Measurements from ENCODE around the gene ZNF19.

Gene ZNF19

DNA sequence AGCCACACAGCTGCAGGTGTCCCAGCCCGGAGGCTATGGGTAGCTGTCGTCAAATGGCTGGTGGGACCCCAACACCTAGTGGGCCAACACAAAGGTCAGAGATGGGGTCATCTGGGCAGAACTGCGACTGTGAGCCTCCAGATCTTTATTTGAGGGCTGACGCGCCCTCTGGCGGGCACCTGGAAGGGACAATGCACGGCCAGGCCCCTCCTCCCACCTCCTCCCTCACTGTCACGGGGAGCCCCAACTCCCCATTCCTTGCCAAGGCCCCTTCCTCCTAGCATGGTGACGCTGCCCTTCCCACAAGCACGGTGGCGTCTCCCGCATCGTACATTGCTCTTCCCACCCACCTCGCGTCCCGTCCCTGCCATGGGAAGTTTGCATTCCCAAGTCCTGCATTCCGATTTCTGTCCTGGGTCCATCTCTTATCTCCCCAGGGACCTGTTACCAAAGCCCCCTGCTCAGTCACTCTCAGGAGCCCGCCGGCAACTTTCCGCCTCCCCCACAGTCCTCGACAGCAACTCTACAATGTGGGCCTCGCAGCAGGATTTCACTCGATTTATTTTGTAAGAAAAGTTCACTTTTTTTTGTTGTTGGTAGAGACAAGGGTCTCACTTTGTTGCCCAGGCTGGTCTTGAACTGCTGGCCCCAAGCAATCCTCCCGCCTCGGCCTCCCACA is 48.3 kb downstream of the ZNF19 start:
- H3K4me3 Mint-ChIP-seq, result no peak overlapping the region
- H3K27ac Mint-ChIP-seq, result no peak overlapping the region
- H3K27me3 Mint-ChIP-seq, result peaks cover 21% of the 10 kb centered on the region
- no peaks in the 10 kb centered on the region for H3K4me1 Mint-ChIP-seq (ENCODE audit: low read depth)
- peaks cover 5% of the 10 kb centered on the region for H3K36me3 Mint-ChIP-seq
- H3K9me3 Mint-ChIP-seq (ENCODE audit: low read depth), result peaks cover 11% of the 10 kb centered on the region

DNA sequence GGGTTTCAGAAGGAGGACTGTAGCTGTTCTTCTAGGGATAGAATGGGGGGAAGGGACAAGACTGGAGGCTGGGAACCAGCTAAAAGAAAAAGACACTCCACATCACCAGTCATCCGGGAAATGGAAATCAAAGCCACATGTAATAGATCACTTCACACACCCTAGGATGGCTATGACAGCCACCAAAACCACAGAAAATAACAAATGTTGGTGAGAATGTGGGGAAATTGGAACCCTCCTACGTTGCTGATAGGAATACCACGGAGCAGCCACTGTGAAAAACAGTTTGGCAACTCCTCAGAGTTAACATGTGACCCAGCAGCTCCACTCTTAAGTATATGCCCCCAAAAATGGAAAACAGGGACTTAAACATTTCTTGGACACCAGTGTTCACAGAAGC is 49.6 kb downstream of the ZNF19 start:
- H3K36me3 Mint-ChIP-seq, result peaks cover 4% of the 10 kb centered on the region
- peaks cover 7% of the 10 kb centered on the region for H3K9me3 Mint-ChIP-seq (ENCODE audit: low read depth)
- no peaks in the 10 kb centered on the region for H3K4me1 Mint-ChIP-seq (ENCODE audit: low read depth)
- no peak overlapping the region for H3K27ac Mint-ChIP-seq
- H3K4me3 Mint-ChIP-seq, result no peak overlapping the region
- peaks cover 21% of the 10 kb centered on the region for H3K27me3 Mint-ChIP-seq

DNA sequence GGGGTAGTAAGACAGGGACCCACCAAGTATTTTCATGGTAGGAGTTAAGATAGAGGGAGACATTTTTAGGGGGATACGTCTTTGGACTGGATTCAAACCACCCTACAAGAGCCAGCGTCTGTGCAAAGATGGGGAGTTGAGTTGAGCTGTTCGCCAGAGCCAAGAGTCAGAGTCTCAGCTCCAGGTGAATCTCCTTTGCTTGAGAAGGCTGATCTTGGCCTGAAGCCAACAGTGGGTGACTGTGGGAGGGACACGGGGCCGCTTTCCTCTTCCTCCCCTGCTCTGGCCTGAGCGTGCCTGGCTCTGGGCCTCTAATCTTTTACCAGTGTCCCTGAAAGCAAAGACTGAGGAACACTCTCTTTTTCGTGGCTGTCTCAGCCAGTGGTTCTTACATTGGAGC is 52.7 kb downstream of the ZNF19 start:
- Mint-ChIP-seq H3K9me3 (ENCODE audit: low read depth) (no peaks in the 10 kb centered on the region), H3K4me3 (no peak overlapping the region), H3K27me3 (peaks cover 23% of the 10 kb centered on the region), H3K36me3 (no peaks in the 10 kb centered on the region), H3K4me1 (ENCODE audit: low read depth) (no peaks in the 10 kb centered on the region), H3K27ac (no peak overlapping the region)

DNA sequence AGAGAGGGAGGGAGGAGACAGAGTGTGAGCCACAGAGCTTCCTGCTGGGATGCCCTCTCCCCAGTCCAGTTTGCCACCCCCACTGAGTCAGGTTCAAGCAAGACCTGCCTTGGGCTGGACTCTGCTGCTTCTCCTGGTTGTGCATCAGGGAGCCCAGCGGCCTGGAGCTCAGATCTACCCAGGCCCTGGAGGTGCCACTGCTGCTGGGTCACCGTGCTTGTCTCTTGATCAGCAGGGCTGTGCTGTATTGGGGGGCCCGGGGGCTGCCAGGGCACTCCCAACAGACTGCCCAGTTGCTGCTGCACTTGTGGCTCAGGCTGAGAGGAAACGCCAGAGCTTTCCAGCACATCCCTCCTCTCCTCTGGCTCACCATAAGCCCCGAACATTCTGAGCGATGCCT is 56.2 kb downstream of the ZNF19 start:
- Mint-ChIP-seq H3K4me1 (ENCODE audit: low read depth) (no peaks in the 10 kb centered on the region), H3K4me3 (no peak overlapping the region), H3K27me3 (peaks cover 19% of the 10 kb centered on the region)

DNA sequence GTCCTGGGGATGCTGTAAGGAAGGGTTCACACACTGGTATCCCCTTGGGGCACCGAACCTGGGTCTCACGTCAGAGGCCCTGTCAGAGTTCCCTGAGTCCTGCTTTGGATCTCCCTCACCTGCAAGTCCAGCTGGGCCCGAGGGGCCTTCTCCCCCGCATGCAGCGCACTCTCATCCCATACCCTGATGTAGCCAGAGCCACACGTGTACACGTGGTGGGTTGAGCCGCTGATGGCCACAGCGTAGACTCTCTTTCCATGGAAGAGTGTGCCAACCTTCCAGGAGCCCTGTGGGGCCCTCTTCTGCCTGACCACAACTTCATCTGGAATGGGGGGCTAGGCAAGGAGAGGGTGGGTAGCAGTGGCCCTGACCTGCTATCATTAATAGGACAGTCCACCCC is 57.1 kb downstream of the ZNF19 start:
- H3K4me3 Mint-ChIP-seq, result no peak overlapping the region
- no peak overlapping the region for H3K27ac Mint-ChIP-seq
- H3K4me1 Mint-ChIP-seq (ENCODE audit: low read depth), result peaks cover 2% of the 10 kb centered on the region
- H3K9me3 Mint-ChIP-seq (ENCODE audit: low read depth), result no peaks in the 10 kb centered on the region
- H3K27me3 Mint-ChIP-seq, result peaks cover 13% of the 10 kb centered on the region
- no peaks in the 10 kb centered on the region for H3K36me3 Mint-ChIP-seq

More for the DNA sequence above, 56.2 kb downstream of the ZNF19 start:
- H3K36me3 Mint-ChIP-seq, result no peaks in the 10 kb centered on the region
- no peaks in the 10 kb centered on the region for H3K9me3 Mint-ChIP-seq (ENCODE audit: low read depth)
- no peak overlapping the region for H3K27ac Mint-ChIP-seq

DNA sequence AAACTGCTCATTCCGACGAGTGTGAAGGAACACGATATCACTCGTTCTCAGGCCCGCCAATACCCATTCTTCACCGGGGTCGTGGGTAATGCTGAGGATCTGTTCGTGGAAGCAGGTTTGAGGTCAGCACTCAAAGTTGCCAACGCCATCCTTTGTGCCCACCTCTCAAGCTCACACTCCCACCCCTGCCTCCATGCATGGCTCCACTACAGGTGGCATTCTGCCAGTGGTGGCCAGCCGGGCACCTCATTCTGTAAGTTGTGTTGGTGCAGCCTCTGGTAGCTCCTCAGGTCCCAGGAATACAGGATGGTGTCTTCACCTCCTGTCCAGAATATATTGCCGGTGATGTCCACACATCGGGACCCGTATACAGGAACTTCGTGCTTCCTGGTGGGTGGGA is 57.9 kb downstream of the ZNF19 start:
- Mint-ChIP-seq H3K4me3 (no peak overlapping the region), H3K27ac (no peak overlapping the region), H3K36me3 (no peaks in the 10 kb centered on the region), H3K9me3 (ENCODE audit: low read depth) (no peaks in the 10 kb centered on the region), H3K4me1 (ENCODE audit: low read depth) (peaks cover 5% of the 10 kb centered on the region), H3K27me3 (peaks cover 17% of the 10 kb centered on the region)

DNA sequence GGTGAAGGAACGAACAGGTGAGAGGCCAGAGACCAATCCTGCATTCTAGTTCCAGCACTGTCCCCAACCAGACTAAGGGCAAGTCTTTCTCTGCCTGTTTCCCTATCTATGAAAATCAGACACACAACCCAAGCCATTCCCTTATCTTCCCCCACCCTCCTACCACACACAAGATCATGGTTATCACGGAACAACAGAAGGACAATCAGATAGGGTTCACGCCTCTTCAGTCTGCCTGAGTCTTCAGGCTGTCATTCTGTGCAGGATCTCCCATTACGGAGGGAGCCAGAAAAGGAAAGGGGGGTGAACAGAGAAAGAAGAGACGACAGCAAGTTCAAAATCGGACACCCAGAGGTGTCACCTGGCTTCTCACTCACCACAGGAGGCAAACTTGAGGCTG is 58.4 kb downstream of the ZNF19 start:
- Mint-ChIP-seq H3K9me3 (ENCODE audit: low read depth) (no peaks in the 10 kb centered on the region), H3K4me1 (ENCODE audit: low read depth) (peaks cover 5% of the 10 kb centered on the region), H3K27me3 (peaks cover 17% of the 10 kb centered on the region), H3K4me3 (no peak overlapping the region), H3K36me3 (no peaks in the 10 kb centered on the region), H3K27ac (no peak overlapping the region)

DNA sequence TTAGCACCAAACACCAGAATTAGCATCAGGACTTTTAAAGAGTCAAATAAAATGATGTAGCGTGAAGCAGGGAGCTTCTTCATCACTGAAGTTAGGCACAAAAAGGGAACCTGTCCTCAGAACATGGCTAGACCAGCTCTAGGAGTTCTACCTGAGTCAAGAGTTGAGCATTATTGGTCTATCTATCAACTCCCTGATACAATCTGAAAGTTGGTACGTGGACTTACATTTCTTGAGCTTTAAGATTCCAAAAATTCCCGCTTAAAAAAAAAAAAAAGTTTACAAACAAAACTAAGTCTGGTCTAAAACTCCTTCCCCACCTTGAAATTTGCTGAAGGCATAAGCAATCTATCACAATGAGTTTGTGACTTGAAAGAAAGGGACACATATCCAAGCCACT is 59.5 kb downstream of the ZNF19 start:
- peaks cover 5% of the 10 kb centered on the region for H3K4me1 Mint-ChIP-seq (ENCODE audit: low read depth)
- no peak overlapping the region for H3K4me3 Mint-ChIP-seq
- no peak overlapping the region for H3K27ac Mint-ChIP-seq
- peaks cover 19% of the 10 kb centered on the region for H3K27me3 Mint-ChIP-seq
- no peaks in the 10 kb centered on the region for H3K9me3 Mint-ChIP-seq (ENCODE audit: low read depth)
- no peaks in the 10 kb centered on the region for H3K36me3 Mint-ChIP-seq

DNA sequence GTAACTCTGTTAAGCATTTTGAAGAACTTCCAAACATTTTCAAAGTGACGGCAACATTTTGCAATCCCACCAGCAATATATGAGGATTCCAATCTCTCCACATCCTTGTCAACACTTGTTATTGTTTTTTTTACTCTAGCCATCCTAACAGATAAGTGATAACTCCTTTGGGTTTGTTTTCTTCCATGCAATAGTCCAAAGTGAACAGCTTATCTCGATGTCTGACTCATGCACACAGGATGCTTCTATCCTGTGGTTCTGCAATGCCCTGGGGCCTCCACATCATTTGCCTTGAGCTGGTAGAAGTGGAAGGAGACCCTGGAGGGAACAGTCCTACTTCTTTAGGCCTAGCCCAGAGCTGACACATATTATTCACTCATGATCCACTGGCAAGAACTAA is 60.2 kb downstream of the ZNF19 start:
- H3K9me3 Mint-ChIP-seq (ENCODE audit: low read depth), result no peaks in the 10 kb centered on the region
- H3K27me3 Mint-ChIP-seq, result peaks cover 21% of the 10 kb centered on the region
- H3K4me1 Mint-ChIP-seq (ENCODE audit: low read depth), result peaks cover 5% of the 10 kb centered on the region

DNA sequence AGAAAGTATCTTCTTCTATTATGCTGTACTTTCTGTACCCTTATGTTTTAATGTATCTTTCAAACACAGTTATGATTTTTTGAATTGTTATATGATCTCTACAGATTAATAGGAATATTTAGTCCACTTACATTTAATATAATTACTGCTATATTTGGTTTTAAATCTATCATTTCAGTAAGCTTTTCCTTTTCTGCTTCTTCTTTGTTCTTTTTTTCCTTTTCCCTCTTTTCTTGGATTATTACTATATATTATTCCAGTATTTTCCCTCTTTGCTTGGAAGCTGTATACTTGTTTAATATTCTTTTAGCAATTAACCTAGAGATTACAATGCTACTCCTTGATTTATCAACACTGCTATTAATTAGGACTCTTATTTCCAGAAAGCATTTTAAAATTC is 60.7 kb downstream of the ZNF19 start:
- Mint-ChIP-seq H3K9me3 (ENCODE audit: low read depth) (no peaks in the 10 kb centered on the region), H3K4me3 (no peak overlapping the region), H3K4me1 (ENCODE audit: low read depth) (peaks cover 5% of the 10 kb centered on the region), H3K36me3 (no peaks in the 10 kb centered on the region), H3K27ac (no peak overlapping the region), H3K27me3 (peaks cover 23% of the 10 kb centered on the region)

More for the DNA sequence above, 60.2 kb downstream of the ZNF19 start:
- no peak overlapping the region for H3K4me3 Mint-ChIP-seq
- H3K36me3 Mint-ChIP-seq, result no peaks in the 10 kb centered on the region
- no peak overlapping the region for H3K27ac Mint-ChIP-seq

DNA sequence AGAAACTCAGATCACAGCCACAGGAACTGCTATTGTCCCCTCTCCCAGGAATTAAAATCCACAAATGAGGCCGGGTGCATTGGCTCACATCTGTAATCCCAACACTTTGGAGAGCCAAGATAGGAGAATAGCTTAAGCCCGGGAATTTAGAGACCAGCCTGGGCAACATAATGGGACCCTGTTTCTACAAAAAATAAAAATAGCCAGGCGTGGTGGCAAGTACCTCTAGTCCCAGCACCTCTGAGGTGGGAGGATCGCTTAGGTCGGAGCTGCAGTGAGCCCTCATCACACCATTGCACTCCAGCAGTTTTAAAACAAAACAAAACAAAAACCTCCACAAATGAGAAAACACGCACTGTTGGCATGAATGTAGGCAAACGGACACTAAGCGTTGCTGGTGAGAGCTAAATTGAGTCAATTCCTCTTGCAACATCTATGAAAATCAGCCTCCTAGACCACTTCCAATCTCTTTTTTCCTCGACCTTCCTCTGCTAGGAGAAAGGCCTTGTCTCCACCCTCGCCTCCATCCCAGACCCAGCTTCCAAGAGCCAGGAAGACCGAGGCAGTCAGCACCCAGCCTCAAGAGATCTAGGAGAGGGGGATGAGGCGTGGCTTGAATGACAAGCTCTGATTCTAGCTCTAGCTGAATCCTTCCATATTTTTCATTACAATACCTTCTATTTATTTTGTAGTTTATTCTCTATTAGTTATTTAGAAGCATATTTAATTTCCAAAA is 62.1 kb downstream of the ZNF19 start:
- Mint-ChIP-seq H3K4me3 (no peak overlapping the region), H3K27ac (no peak overlapping the region), H3K4me1 (ENCODE audit: low read depth) (peaks cover 5% of the 10 kb centered on the region), H3K36me3 (no peaks in the 10 kb centered on the region), H3K27me3 (peaks cover 23% of the 10 kb centered on the region), H3K9me3 (ENCODE audit: low read depth) (no peaks in the 10 kb centered on the region)

DNA sequence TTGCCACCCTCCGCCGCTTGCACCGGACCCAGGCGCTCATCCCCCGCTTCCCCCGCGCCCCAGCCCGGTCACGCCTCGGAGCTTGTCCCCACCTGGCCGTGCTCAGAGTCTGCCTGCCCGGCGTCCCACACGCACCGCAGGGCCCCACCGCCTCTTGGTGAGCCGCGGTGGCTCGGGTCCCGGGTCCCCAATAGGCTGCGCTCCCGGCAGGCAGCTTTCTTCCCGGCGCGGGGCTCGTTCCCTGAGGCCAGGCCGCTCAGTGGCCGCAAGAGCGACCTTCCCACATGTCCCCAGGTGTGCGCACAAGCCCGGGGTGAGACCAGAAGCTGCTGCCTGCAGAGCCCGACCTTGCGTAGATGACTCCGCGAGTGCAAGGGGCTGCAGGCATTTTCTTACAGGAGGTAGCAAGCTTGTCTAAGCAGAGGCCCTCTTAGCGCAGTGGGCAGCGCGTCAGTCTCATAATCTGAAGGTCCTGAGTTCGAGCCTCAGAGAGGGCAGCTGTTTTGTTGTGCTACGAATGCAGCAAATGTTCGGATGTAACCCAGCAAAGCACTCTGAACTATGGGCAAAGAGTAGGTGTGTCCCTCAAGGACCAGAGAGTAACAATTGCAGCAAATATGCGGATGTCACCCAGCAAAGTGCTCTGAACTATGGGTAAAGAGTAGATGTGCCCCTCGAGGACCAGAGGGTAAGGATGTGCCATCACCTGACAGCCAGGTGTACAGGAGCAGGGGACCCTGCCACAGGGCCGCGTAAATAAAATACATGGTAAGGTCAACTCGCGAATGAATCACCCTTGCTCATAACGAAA is 62.9 kb downstream of the ZNF19 start:
- Mint-ChIP-seq H3K27me3 (peaks cover 23% of the 10 kb centered on the region), H3K4me1 (ENCODE audit: low read depth) (peaks cover 5% of the 10 kb centered on the region), H3K27ac (no peak overlapping the region), H3K4me3 (peak overlapping the region; percentile 37), H3K36me3 (no peaks in the 10 kb centered on the region), H3K9me3 (ENCODE audit: low read depth) (no peaks in the 10 kb centered on the region)

DNA sequence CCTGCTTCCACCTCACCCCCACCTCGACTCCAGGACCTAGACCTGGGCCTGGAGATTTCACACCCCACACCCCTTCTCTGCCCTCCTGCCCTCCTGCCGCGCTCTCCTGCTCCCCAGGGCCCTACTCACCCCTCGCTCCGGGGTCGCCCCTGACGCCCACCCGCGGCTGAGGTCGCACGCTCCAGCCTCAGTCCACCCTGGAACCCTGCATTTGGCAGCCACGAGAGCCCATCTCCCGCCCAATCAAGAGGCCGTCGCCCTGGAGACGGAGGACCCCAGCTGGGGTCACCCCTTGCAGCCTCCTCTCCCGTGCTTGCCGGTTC is 63.4 kb downstream of the ZNF19 start:
- H3K36me3 Mint-ChIP-seq, result no peaks in the 10 kb centered on the region
- peaks cover 5% of the 10 kb centered on the region for H3K4me1 Mint-ChIP-seq (ENCODE audit: low read depth)
- no peak overlapping the region for H3K4me3 Mint-ChIP-seq
- H3K27ac Mint-ChIP-seq, result no peak overlapping the region
- H3K9me3 Mint-ChIP-seq (ENCODE audit: low read depth), result no peaks in the 10 kb centered on the region
- H3K27me3 Mint-ChIP-seq, result peaks cover 21% of the 10 kb centered on the region

DNA sequence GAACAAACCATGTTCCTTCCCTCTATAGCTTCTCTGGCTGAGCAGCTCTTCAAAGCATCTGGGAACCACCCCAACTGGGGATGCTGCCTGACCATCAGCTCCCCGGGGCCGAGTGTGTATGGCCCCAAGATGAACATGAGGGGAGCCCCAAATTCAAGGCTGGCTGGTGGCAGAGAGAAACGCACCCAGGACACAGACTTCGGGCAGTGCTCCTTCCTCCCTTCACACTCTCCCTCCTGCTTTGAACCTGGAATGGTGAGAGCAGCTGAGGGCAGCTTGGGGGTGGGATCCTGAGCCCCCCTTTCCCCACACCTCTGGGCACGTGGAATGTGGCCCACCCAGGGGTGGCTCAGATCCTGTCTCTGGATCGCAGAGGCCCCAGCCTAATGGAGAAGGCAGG is 64.5 kb downstream of the ZNF19 start:
- Mint-ChIP-seq H3K27me3 (peaks cover 20% of the 10 kb centered on the region), H3K36me3 (no peaks in the 10 kb centered on the region), H3K9me3 (ENCODE audit: low read depth) (no peaks in the 10 kb centered on the region), H3K4me1 (ENCODE audit: low read depth) (peaks cover 5% of the 10 kb centered on the region), H3K27ac (no peak overlapping the region), H3K4me3 (no peak overlapping the region)

DNA sequence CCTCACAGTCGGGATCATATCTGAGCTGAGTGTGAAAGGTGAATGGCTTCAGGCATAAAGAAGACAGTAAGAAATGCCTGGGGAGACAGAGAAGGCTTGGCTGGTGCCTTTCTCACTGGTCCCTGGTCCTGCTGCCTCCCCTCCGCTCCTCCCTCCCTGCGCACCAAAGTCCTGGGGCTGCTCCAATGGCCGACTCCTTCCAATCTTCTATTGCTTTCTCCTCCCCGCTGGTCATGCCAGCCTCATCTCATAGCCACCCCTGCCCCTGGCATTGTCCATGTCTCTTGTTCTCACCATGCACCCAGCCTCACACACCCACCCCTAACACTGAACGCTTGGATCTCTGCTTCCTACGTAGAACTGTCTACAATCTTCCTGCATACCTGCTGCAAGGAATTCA is 65.3 kb downstream of the ZNF19 start:
- Mint-ChIP-seq H3K27ac (no peak overlapping the region), H3K9me3 (ENCODE audit: low read depth) (no peaks in the 10 kb centered on the region), H3K36me3 (no peaks in the 10 kb centered on the region), H3K27me3 (peaks cover 17% of the 10 kb centered on the region), H3K4me1 (ENCODE audit: low read depth) (peaks cover 5% of the 10 kb centered on the region), H3K4me3 (no peak overlapping the region)

All from activated naive CD8-positive, alpha-beta T cell (primary cell).